ENCODE data around the gene ST7L.

ST7L gene

DNA sequence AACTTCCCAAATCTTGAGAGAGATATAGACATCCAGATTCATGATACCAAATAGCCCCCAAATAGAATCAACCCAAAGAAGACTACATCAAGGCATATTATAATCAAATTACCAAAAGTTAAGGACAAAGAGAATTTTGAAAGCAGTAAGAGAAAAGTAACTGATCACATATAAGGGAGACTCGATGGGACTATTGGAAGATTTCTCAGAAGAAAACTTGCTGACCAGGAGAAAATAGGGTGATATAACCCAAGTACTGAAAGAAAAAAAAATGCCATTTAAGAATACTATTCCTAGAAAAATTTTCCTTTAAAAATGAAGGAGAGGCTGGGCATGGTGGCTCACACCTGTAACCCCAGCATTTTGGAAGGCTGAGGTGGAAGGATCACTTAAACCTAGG is 140.6 kb downstream of the ST7L start:
- TF ChIP-seq CTCF (conservative IDR thresholded peaks at IDR 0.05; ENCODE audit: low read depth, low read length), result no peak
- H3K4me3 ChIP-seq (ENCODE audit: low read length), result no peak overlapping the region
- no peak for DNase-seq (ENCODE audit: low read depth)

DNA sequence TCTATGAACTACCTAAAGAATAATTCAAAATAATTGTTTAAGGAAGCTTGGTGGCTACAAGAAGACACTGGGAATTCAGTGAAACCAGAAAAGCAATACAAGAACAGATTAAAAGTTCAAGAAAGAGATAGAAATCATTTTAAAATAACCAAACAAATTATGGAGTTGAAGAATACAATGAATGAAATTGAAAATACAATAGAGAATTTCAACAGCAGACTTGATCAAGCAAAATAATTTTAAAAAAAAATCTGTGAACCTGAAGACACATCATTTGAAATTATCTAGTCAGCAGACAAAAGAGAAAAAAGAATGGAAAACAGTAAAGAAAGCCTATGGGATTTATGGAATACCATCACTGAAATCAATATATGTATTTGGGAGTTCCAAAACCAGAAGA is 141.4 kb downstream of the ST7L start:
- no peak for DNase-seq (ENCODE audit: low read depth)
- TF ChIP-seq CTCF (conservative IDR thresholded peaks at IDR 0.05; ENCODE audit: low read depth, low read length), result no peak
- no peak overlapping the region for H3K4me3 ChIP-seq (ENCODE audit: low read length)
